ENCODE results near the gene PHLPP1. TPM values are rescaled to one million over a fixed set of nuclear protein-coding genes. Genes with fewer than 3 reads are reported as not detected.
A peak's percentile ranks its signal among the peaks of the same experiment; 100 is the strongest.

PHLPP1 gene
- total RNA-seq, 2 experiments from 2014 or later = 9.0 to 12.4 TPM

DNA sequence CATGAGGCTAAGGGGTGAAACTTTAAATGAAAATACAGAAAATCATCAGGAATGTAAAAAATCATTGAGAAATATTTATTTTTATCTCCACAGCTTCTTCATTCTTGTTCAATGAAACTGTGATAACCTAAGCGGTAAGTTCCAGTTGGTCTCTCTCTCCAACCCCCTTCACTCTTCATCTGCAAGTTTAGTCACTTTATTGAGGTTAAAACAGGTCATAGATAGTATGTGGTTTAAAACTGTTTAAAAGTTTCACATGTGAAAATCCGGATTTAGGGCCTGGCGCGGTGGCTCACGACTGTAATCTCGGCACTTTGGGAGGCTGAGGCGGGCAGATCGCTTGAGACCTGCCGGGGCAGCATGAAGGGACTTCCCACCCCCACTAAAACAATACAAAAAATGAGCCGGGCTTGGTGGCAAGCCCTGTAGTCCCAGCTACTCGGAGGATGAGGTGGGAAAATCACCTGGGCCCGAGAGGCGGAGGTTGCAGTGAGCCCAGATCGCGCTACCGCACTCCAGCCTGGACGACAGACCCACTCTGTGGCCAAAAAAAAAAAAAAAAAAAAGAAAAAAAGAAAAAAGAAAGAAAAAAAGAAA is 1.6 kb upstream of the PHLPP1 start:
- ChIA-PET CTCF (ENCODE audit: unreplicated experiment) (no interaction called here), POLR2A (no interaction called here)
- Histone ChIP-seq H3K27ac (ENCODE audit: low read depth, low read length, poor library complexity, severe bottlenecking) (no peak overlapping the region), H2AFZ (ENCODE audit: low read length) (no peak overlapping the region), H4K20me1 (ENCODE audit: insufficient read depth, low read length) (peaks cover 10% of the 10 kb centered on the region), H3K4me3 (ENCODE audit: low read depth, low read length, poor library complexity, severe bottlenecking) (no peak overlapping the region), H3K9me2 (ENCODE audit: insufficient read depth, low read length) (no peaks in the 10 kb centered on the region), H3K79me2 (ENCODE audit: insufficient read depth, low read depth, low read length) (peaks cover 16% of the 10 kb centered on the region), H3K36me3 (ENCODE audit: insufficient read depth, low read length) (no peaks in the 10 kb centered on the region), H3K9me3 (ENCODE audit: low read length) (no peaks in the 10 kb centered on the region), H3K4me2 (ENCODE audit: low read length) (no peak overlapping the region), H3K4me1 (ENCODE audit: insufficient read depth, low read length, poor library complexity, severe bottlenecking) (peaks cover 4% of the 10 kb centered on the region)
- no TSS peak for BruUV-seq (replicated peaks)
- TF ChIP-seq, protein P1, sequence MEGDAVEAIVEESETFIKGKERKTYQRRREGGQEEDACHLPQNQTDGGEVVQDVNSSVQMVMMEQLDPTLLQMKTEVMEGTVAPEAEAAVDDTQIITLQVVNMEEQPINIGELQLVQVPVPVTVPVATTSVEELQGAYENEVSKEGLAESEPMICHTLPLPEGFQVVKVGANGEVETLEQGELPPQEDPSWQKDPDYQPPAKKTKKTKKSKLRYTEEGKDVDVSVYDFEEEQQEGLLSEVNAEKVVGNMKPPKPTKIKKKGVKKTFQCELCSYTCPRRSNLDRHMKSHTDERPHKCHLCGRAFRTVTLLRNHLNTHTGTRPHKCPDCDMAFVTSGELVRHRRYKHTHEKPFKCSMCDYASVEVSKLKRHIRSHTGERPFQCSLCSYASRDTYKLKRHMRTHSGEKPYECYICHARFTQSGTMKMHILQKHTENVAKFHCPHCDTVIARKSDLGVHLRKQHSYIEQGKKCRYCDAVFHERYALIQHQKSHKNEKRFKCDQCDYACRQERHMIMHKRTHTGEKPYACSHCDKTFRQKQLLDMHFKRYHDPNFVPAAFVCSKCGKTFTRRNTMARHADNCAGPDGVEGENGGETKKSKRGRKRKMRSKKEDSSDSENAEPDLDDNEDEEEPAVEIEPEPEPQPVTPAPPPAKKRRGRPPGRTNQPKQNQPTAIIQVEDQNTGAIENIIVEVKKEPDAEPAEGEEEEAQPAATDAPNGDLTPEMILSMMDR (conservative IDR thresholded peaks at IDR 0.05; ENCODE audit: low read length) = no peak
- no peak for TF ChIP-seq EZH2phosphoT487 (IDR thresholded peaks at IDR 0.05; ENCODE audit: borderline replicate concordance, low read depth, low read length)
- intact Hi-C loops (cut with micrococcal nuclease; ENCODE audit: unreplicated experiment) = loop anchor here (1.0 to 2.0 kb wide), 4 partner anchors 61 to 269 kb away; no protein-coding TSS in a partner anchor
- DNase-seq (ENCODE audit: low spot score) = no peak

DNA sequence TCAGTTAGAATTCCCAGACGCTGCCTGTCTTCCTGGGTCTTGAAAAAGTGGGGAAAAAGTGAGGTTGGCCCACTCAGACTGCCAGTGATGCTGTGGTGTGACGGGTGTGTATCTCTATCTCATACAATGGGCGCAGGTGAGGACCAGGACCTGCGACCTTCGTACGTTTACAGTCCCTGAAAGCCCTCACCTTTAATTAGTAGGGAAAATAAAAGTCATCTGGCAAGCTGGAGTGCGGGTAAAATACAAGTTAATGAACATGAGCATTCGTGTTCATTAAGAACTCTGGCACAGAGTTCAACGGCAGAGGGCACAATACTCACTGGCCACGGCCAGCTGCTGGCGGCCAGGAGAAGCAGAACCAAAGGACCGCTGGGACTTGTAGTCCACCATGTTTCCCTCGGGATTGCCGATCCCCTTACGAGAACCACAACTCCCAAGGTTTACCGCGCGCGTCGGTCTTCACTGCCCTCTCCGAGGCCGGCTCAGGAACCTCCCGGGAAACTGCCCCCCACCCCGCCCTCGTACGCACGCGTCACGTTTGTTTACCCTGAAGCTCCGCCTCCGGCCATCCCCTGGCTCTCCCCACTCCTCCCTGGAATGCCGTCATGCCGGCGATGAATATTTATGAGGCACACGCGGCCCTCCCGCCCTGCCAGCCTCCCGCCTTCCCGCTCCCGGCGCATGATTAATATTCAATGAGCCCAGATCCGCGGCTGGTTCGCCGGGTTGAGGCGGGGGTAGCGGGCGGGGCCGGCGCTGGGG is 488 bp upstream of the PHLPP1 start:
- Histone ChIP-seq H3K9me2 (ENCODE audit: insufficient read depth, low read length) (no peaks in the 10 kb centered on the region), H3K27ac (ENCODE audit: low read depth, low read length, poor library complexity, severe bottlenecking) (peak overlapping the region; percentile 37), H3K79me2 (ENCODE audit: insufficient read depth, low read depth, low read length) (peaks cover 27% of the 10 kb centered on the region), H4K20me1 (ENCODE audit: insufficient read depth, low read length) (peaks cover 10% of the 10 kb centered on the region), H3K4me1 (ENCODE audit: insufficient read depth, low read length, poor library complexity, severe bottlenecking) (peaks cover 15% of the 10 kb centered on the region), H3K36me3 (ENCODE audit: insufficient read depth, low read length) (no peaks in the 10 kb centered on the region), H3K4me3 (ENCODE audit: low read depth, low read length, poor library complexity, severe bottlenecking) (peak overlapping the region; percentile 72), H2AFZ (ENCODE audit: low read length) (peak overlapping the region; percentile 85; the same call in 1 of the 2 replicates), H3K4me2 (ENCODE audit: low read length) (peak overlapping the region; percentile 76), H3K9me3 (ENCODE audit: low read length) (no peaks in the 10 kb centered on the region)
- intact Hi-C loops (cut with micrococcal nuclease; ENCODE audit: unreplicated experiment) = loop anchor here (1.0 to 5.0 kb wide), 6 partner anchors 62 to 707 kb away; partner anchors contain the start of gene VPS4B
- BruUV-seq (replicated peaks) = no TSS peak
- TF ChIP-seq, protein P1 (conservative IDR thresholded peaks at IDR 0.05; ENCODE audit: low read length) = peak; percentile 66
- TF ChIP-seq EZH2phosphoT487 (IDR thresholded peaks at IDR 0.05; ENCODE audit: borderline replicate concordance, low read depth, low read length) = no peak
- peak; percentile 91 for DNase-seq (ENCODE audit: low spot score)
- ChIA-PET POLR2A (interaction anchor here (0.7 to 1.0 kb wide), 2 partner anchors 13 to 94 kb away, joined by 3 to 5 read pairs; no protein-coding TSS in a partner anchor), CTCF (ENCODE audit: unreplicated experiment) (interaction anchor here (0.5 to 1.0 kb wide), 8 partner anchors 11 to 538 kb away, joined by 3 to 13 read pairs (median 4); no protein-coding TSS in a partner anchor)

Measured in OCI-LY7 (cell line).